ENCODE measurements around the gene TECPR2. TPM values are rescaled to one million over a fixed set of nuclear protein-coding genes. Genes with fewer than 3 reads are reported as not detected.

Gene TECPR2
- total RNA-seq, 1 experiment from 2014 or later: 12.2 TPM

DNA sequence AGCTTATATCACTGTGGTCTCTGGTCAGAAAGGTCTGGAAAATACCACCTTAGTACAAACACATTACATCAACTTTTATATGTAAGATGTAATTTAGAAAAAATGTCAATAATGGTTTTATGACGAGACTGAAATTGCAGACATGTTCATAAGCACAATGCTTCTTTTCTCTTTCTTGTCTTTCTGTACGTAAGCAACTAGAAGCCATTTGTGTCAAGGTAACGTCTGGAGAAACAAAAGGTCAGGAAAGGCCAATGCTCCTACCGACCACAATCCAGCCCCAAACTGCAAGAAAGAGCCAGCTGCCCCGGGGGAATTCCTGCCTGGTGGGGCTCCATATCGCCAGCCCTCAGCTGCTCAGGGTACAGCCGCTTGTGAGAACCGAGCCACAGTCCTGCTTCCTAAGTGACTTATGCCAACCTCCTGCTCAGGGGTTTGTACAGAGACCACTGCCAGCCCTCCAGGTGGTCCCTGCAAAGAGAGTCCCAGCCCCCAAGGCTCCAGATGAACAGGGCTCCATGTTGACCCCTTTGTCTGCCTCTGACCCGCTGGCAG is 36.9 kb upstream of the TECPR2 start:
- BruUV-seq (replicated peaks): no TSS peak
- H3K27me3 ChIP-seq (ENCODE audit: insufficient read depth, low read length): no peaks in the 10 kb centered on the region
- no peaks in the 10 kb centered on the region; a peak in 1 of 4 replicates for H3K36me3 ChIP-seq (ENCODE audit: control insufficient read depth in 1 of 2, insufficient read depth in 2 of 2, low read length in 2 of 2)
- DNase-seq (ENCODE audit: low read depth, low spot score) (no peak), ATAC-seq (no peak)
- no peak overlapping the region for H3K4me3 ChIP-seq (replicated peaks in 1 of 2; ENCODE audit: low read depth in 1 of 2, low read length in 2 of 2)
- no peak overlapping the region for H3K4me2 ChIP-seq (ENCODE audit: low read length)
- H3K4me1 ChIP-seq (ENCODE audit: control insufficient read depth in 1 of 2, insufficient read depth in 2 of 2, low read length in 2 of 2): peaks cover 3 to 15% of the 10 kb centered on the region in 2 experiments; a peak in 3 of 4 replicates
- H3K9me3 ChIP-seq (ENCODE audit: control insufficient read depth in 1 of 2, insufficient read depth in 1 of 2, low read depth in 1 of 2, low read length in 2 of 2): no peaks in the 10 kb centered on the region
- H4K20me1 ChIP-seq (ENCODE audit: insufficient read depth): no peaks in the 10 kb centered on the region
- RAD21 ChIA-PET (ENCODE audit: low non-redundant PET in 1 of 2, low total read pairs in 2 of 2, uncharacterized antibody in 2 of 2, unreplicated experiment in 2 of 2): no interaction called here
- no peak overlapping the region for H2AFZ ChIP-seq (ENCODE audit: low read depth, low read length, poor library complexity, severe bottlenecking)
- no peak overlapping the region for H3K9ac ChIP-seq (ENCODE audit: low read length)
- intact Hi-C loops (cut with micrococcal nuclease): no loop called here
- POLR2A ChIA-PET: no interaction called here
- CTCF ChIA-PET: no interaction called here
- TF ChIP-seq, protein P1, sequence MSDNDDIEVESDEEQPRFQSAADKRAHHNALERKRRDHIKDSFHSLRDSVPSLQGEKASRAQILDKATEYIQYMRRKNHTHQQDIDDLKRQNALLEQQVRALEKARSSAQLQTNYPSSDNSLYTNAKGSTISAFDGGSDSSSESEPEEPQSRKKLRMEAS (IDR thresholded peaks at IDR 0.05): no peak
- TF ChIP-seq, protein P2, sequence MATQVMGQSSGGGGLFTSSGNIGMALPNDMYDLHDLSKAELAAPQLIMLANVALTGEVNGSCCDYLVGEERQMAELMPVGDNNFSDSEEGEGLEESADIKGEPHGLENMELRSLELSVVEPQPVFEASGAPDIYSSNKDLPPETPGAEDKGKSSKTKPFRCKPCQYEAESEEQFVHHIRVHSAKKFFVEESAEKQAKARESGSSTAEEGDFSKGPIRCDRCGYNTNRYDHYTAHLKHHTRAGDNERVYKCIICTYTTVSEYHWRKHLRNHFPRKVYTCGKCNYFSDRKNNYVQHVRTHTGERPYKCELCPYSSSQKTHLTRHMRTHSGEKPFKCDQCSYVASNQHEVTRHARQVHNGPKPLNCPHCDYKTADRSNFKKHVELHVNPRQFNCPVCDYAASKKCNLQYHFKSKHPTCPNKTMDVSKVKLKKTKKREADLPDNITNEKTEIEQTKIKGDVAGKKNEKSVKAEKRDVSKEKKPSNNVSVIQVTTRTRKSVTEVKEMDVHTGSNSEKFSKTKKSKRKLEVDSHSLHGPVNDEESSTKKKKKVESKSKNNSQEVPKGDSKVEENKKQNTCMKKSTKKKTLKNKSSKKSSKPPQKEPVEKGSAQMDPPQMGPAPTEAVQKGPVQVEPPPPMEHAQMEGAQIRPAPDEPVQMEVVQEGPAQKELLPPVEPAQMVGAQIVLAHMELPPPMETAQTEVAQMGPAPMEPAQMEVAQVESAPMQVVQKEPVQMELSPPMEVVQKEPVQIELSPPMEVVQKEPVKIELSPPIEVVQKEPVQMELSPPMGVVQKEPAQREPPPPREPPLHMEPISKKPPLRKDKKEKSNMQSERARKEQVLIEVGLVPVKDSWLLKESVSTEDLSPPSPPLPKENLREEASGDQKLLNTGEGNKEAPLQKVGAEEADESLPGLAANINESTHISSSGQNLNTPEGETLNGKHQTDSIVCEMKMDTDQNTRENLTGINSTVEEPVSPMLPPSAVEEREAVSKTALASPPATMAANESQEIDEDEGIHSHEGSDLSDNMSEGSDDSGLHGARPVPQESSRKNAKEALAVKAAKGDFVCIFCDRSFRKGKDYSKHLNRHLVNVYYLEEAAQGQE (IDR thresholded peaks at IDR 0.05; ENCODE audit: low read depth): no peak
- no peak for TF ChIP-seq SRF (IDR thresholded peaks at IDR 0.05; ENCODE audit: low read depth)
- H3K9me2 ChIP-seq (ENCODE audit: insufficient read depth): no peaks in the 10 kb centered on the region
- no peak overlapping the region for H3K27ac ChIP-seq (ENCODE audit: low read depth, low read length)
- peaks cover 9% of the 10 kb centered on the region for H3K79me2 ChIP-seq (ENCODE audit: insufficient read depth, low read length)

GRCh38 chr14:102326583-102326982 is 36.2 kb upstream of the TECPR2 start:
- Histone ChIP-seq H3K36me3 (ENCODE audit: control insufficient read depth in 1 of 2, insufficient read depth in 2 of 2, low read length in 2 of 2) (peaks cover 0 to 2% of the 10 kb centered on the region in 2 experiments; a peak in 2 of 4 replicates), H3K4me3 (replicated peaks in 1 of 2; ENCODE audit: low read depth in 1 of 2, low read length in 2 of 2) (no peak overlapping the region), H3K9me2 (ENCODE audit: insufficient read depth) (no peaks in the 10 kb centered on the region), H2AFZ (ENCODE audit: low read depth, low read length, poor library complexity, severe bottlenecking) (no peak overlapping the region), H3K4me1 (ENCODE audit: control insufficient read depth in 1 of 2, insufficient read depth in 2 of 2, low read length in 2 of 2) (peaks cover 0 to 8% of the 10 kb centered on the region in 2 experiments; a peak in 1 of 4 replicates), H3K79me2 (ENCODE audit: insufficient read depth, low read length) (peaks cover 4% of the 10 kb centered on the region; the same call in 1 of the 2 replicates), H3K27me3 (ENCODE audit: insufficient read depth, low read length) (no peaks in the 10 kb centered on the region), H3K27ac (ENCODE audit: low read depth, low read length) (no peak overlapping the region), H3K4me2 (ENCODE audit: low read length) (no peak overlapping the region), H3K9ac (ENCODE audit: low read length) (no peak overlapping the region), H4K20me1 (ENCODE audit: insufficient read depth) (no peaks in the 10 kb centered on the region), H3K9me3 (ENCODE audit: control insufficient read depth in 1 of 2, insufficient read depth in 1 of 2, low read depth in 1 of 2, low read length in 2 of 2) (no peaks in the 10 kb centered on the region)
- ChIA-PET POLR2A (no interaction called here), RAD21 (ENCODE audit: low non-redundant PET in 1 of 2, low total read pairs in 2 of 2, uncharacterized antibody in 2 of 2, unreplicated experiment in 2 of 2) (no interaction called here), CTCF (no interaction called here)
- intact Hi-C loops (cut with micrococcal nuclease): no loop called here
- no peak for DNase-seq (ENCODE audit: low read depth, low spot score)
- ATAC-seq: no peak
- BruUV-seq (replicated peaks): no TSS peak
- TF ChIP-seq, protein P2 (IDR thresholded peaks at IDR 0.05; ENCODE audit: low read depth): no peak
- TF ChIP-seq CEBPB (IDR thresholded peaks at IDR 0.05; ENCODE audit: low read depth) (no peak), JUND (IDR thresholded peaks at IDR 0.05) (no peak), EGR1 (IDR thresholded peaks at IDR 0.05; ENCODE audit: low read depth) (no peak), FOSL1 (IDR thresholded peaks at IDR 0.05; ENCODE audit: low read depth) (no peak), ZFX (IDR thresholded peaks at IDR 0.05) (no peak), ATF3 (IDR thresholded peaks at IDR 0.05) (no peak)
- TF ChIP-seq, protein P3, sequence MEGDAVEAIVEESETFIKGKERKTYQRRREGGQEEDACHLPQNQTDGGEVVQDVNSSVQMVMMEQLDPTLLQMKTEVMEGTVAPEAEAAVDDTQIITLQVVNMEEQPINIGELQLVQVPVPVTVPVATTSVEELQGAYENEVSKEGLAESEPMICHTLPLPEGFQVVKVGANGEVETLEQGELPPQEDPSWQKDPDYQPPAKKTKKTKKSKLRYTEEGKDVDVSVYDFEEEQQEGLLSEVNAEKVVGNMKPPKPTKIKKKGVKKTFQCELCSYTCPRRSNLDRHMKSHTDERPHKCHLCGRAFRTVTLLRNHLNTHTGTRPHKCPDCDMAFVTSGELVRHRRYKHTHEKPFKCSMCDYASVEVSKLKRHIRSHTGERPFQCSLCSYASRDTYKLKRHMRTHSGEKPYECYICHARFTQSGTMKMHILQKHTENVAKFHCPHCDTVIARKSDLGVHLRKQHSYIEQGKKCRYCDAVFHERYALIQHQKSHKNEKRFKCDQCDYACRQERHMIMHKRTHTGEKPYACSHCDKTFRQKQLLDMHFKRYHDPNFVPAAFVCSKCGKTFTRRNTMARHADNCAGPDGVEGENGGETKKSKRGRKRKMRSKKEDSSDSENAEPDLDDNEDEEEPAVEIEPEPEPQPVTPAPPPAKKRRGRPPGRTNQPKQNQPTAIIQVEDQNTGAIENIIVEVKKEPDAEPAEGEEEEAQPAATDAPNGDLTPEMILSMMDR (IDR thresholded peaks at IDR 0.05 in 2 of 3, conservative IDR thresholded peaks at IDR 0.05 in 1 of 3; ENCODE audit: borderline replicate concordance in 1 of 3, insufficient read depth in 1 of 3, low read depth in 2 of 3, low read length in 2 of 3): no peak
